GM12878 (cell line): ENCODE measurements around the gene CAPS. TPM values are rescaled to one million over a fixed set of nuclear protein-coding genes. Genes with fewer than 3 reads are reported as not detected.

Source experiments
- ATAC-seq: fragments of 200-7000 bp; cut with Tn5 transposase; 3 replicates; pipeline ENCODE4 v1.9.1; 2020; ENCODE audit warnings: mild to moderate bottlenecking, moderate library complexity
- BruUV-seq: library from RNA; stranded (reverse); fragments of 400-500 nt; replicated peaks from 2 replicates; lab custom pipeline; 2021; lab: Mats Ljungman, UMichigan
- CTCF ChIA-PET: fragments of 300-600 bp; sonication (Branson Sonifier 250); formaldehyde crosslinking; extraction: SDS; loops from one replicate; lab custom pipeline; 2021; ENCODE audit warnings: inconsistent platforms; lab: Yijun Ruan, JAX
- POLR2A ChIA-PET: fragments of 350-600 bp; formaldehyde crosslinking; extraction: SDS; loops from one replicate; lab custom pipeline; 2021; ENCODE audit warnings: inconsistent platforms; lab: Charles Lee
- RAD21 ChIA-PET: fragments of 300-600 bp; sonication (Branson Sonifier 250); formaldehyde crosslinking; loops from one replicate; lab custom pipeline; 2023; ENCODE audit warnings: antibody characterized with exemption; ENCODE audit not compliant: unreplicated experiment; lab: Charles Lee
- SMC1A ChIA-PET: fragments of 300-600 bp; sonication (Branson Sonifier 250); formaldehyde crosslinking; loops from one replicate; lab custom pipeline; 2023; ENCODE audit not compliant: unreplicated experiment, uncharacterized antibody; lab: Charles Lee
- DNase-seq: peaks from one replicate; pipeline ENCODE4 v3.0.0-alpha.2; 2011; ENCODE audit warnings: low read depth, low spot score
- FAIRE-seq: peaks from 3 replicates; lab custom pipeline; 2011; peaks lifted over from hg19 to GRCh38; lab: Jason Lieb, UNC
- H2AFZ ChIP-seq: 2 replicates; pipeline ENCODE4 v1.6.0; 2011; ENCODE audit warnings: low read depth, low read length, control low read depth; ENCODE audit not compliant: control insufficient read depth
- H3K27ac ChIP-seq: 2 replicates; pipeline ENCODE4 v1.5.1; 2011; ENCODE audit warnings: control low read depth; ENCODE audit not compliant: control insufficient read depth, insufficient read depth
- H3K27me3 ChIP-seq, 2 experiments: replicated peaks in 1 of 2; 2 replicates each; pipeline versions ENCODE4 v1.6.0 to v1.6.1; 2011; ENCODE audit warnings: low read length in 1 of 2; ENCODE audit not compliant: control insufficient read depth in 2 of 2, insufficient read depth in 2 of 2
- H3K36me3 ChIP-seq, 2 experiments: 2 replicates each; pipeline ENCODE4 v1.5.1; 2011; ENCODE audit warnings: low read length in 1 of 2; ENCODE audit not compliant: control insufficient read depth in 2 of 2, insufficient read depth in 2 of 2
- H3K4me1 ChIP-seq: 2 replicates; pipeline ENCODE4 v1.6.1; 2011; ENCODE audit warnings: mild to moderate bottlenecking, low read length, moderate library complexity, mixed read lengths; ENCODE audit not compliant: control insufficient read depth, insufficient read depth
- H3K4me2 ChIP-seq: 2 replicates; pipeline ENCODE4 v1.6.0; 2011; ENCODE audit warnings: control low read depth; ENCODE audit not compliant: control insufficient read depth, insufficient read depth
- H3K4me3 ChIP-seq: fragments of 200-600 bp; sonication (generic); 2 replicates; pipeline ENCODE4 v1.5.1; 2016
- H3K79me2 ChIP-seq: 2 replicates; pipeline ENCODE4 v1.6.0; 2011; ENCODE audit warnings: low read length; ENCODE audit not compliant: control insufficient read depth, insufficient read depth
- H3K9ac ChIP-seq: 2 replicates; pipeline ENCODE4 v1.8.0; 2011; ENCODE audit warnings: low read length, control low read depth, mixed read lengths; ENCODE audit not compliant: control insufficient read depth, insufficient read depth
- H3K9me3 ChIP-seq: replicated peaks from 3 replicates; pipeline ENCODE4 v1.5.1; 2011; ENCODE audit warnings: mild to moderate bottlenecking, low read length; ENCODE audit not compliant: control insufficient read depth, insufficient read depth
- H4K20me1 ChIP-seq: 2 replicates; pipeline ENCODE4 v1.6.0; 2011; ENCODE audit not compliant: control insufficient read depth, insufficient read depth
- ASH2L ChIP-seq: fragments of 300-600, 200-600 bp; sonication (generic); IDR thresholded peaks from 2 replicates; pipeline ENCODE4 v1.6.1; 2017; ENCODE audit warnings: low read depth, mild to moderate bottlenecking, borderline replicate concordance
- CHD4 ChIP-seq: fragments of 200-600 bp; sonication (generic); IDR thresholded peaks from 2 replicates; pipeline ENCODE4 v1.6.1; 2016; ENCODE audit warnings: mild to moderate bottlenecking
- FOS ChIP-seq: IDR thresholded peaks from 3 replicates; pipeline ENCODE4 v1.6.1; 2011; ENCODE audit warnings: borderline replicate concordance; ENCODE audit not compliant: insufficient read length; ENCODE audit errors: extremely low read depth
- FOXM1 ChIP-seq: IDR thresholded peaks from 2 replicates; pipeline ENCODE4 v1.6.1; 2012; ENCODE audit warnings: low read depth, mild to moderate bottlenecking, inconsistent platforms, low read length, moderate library complexity
- IKZF2 ChIP-seq, 2 experiments: fragments of 450-650 bp; IDR thresholded peaks; 2 replicates each; pipeline ENCODE4 v1.6.1; 2017; ENCODE audit warnings: mild to moderate bottlenecking in 2 of 2, moderate library complexity in 2 of 2
- NBN ChIP-seq: fragments of 450-650 bp; IDR thresholded peaks from 2 replicates; pipeline ENCODE4 v1.6.1; 2016
- NRF1 ChIP-seq: conservative IDR thresholded peaks from 2 replicates; pipeline ENCODE4 v1.6.1; 2011; ENCODE audit warnings: mild to moderate bottlenecking, low read depth, low read length, improper control_type of control experiment
- POLR2AphosphoS5 ChIP-seq: IDR thresholded peaks from 2 replicates; pipeline ENCODE4 v1.6.1; 2011; ENCODE audit warnings: mild to moderate bottlenecking, low read length, inconsistent platforms
- RUNX3 ChIP-seq: IDR thresholded peaks from 2 replicates; pipeline ENCODE4 v1.6.1; 2012; ENCODE audit warnings: low read length, inconsistent platforms
- SIX5 ChIP-seq: IDR thresholded peaks from 2 replicates; pipeline ENCODE4 v1.6.1; 2011; ENCODE audit warnings: mild to moderate bottlenecking, low read depth, low read length, moderate library complexity; ENCODE audit not compliant: severe bottlenecking
- TBL1XR1 ChIP-seq: IDR thresholded peaks from 2 replicates; pipeline ENCODE4 v1.6.1; 2012; ENCODE audit warnings: low read depth, low read length, improper control_type of control experiment
- WRNIP1 ChIP-seq: IDR thresholded peaks from 2 replicates; pipeline ENCODE4 v1.6.1; 2011; ENCODE audit warnings: low read depth, low read length, improper control_type of control experiment, borderline replicate concordance
- ZNF24 ChIP-seq: fragments of 450-650 bp; IDR thresholded peaks from 2 replicates; pipeline ENCODE4 v1.6.1; 2017; ENCODE audit warnings: antibody characterized with exemption, mild to moderate bottlenecking
- WGBS: methylation state at CpG from one replicate; pipeline ENCODE4 v1.1.6; 2016; ENCODE audit warnings: low lambda C conversion rate; ENCODE audit not compliant: insufficient replicate concordance, insufficient coverage; ENCODE audit errors: missing lambda C conversion rate; 5-methylcytosine and 5-hydroxymethylcytosine counted together
- in situ Hi-C: fragments of 300-500 bp; cut with MboI; formaldehyde crosslinking; loops from 9 replicates; pipeline ENCODE4 v1.14.3; 2018; ENCODE audit warnings: mixed read lengths
- intact Hi-C: fragments of 100-400 bp; cut with micrococcal nuclease; formaldehyde crosslinking; loops from one replicate; pipeline ENCODE4 v1.14.2; 2022; ENCODE audit not compliant: unreplicated experiment
- polyA plus RNA-seq, 11 experiments: library from polyadenylated mRNA; depleted of rRNA in 4 of 11; unstranded in 6 of 11; stranded (reverse) in 5 of 11; fragments of >200 nt; fragmentation: Nextera tagmentation in 4 of 11; fragmentation: Illumina TruSeq in 1 of 11; extraction: Ambion mirVana in 4 of 11; extraction: Trizol in 1 of 11; gene quantifications; 1 replicate in 1 of 11; 2 replicates in 10 of 11; pipeline versions ENCODE4 v1.2.1 to v1.2.3, GENCODE V29; 2011 to 2016; ENCODE audit warnings: inconsistent platforms in 2 of 11, missing spikeins in 2 of 11, low read depth in 1 of 11
- total RNA-seq, 4 experiments: library from RNA; depleted of rRNA in 3 of 4; stranded (reverse); fragments of >200 nt in 3 of 4; fragmentation: Illumina TruSeq in 1 of 4; extraction: Trizol in 1 of 4; gene quantifications; 2 replicates each; pipeline versions ENCODE4 v1.2.1 to v1.2.3, GENCODE V29; 2013 to 2021

Gene CAPS
- total and polyA plus RNA-seq, 10 of the 15 experiments (the other 5 are each of a cell fraction or from before 2014, with no cell fraction given), result 0.09 to 6.9 (median 2.9) TPM

DNA sequence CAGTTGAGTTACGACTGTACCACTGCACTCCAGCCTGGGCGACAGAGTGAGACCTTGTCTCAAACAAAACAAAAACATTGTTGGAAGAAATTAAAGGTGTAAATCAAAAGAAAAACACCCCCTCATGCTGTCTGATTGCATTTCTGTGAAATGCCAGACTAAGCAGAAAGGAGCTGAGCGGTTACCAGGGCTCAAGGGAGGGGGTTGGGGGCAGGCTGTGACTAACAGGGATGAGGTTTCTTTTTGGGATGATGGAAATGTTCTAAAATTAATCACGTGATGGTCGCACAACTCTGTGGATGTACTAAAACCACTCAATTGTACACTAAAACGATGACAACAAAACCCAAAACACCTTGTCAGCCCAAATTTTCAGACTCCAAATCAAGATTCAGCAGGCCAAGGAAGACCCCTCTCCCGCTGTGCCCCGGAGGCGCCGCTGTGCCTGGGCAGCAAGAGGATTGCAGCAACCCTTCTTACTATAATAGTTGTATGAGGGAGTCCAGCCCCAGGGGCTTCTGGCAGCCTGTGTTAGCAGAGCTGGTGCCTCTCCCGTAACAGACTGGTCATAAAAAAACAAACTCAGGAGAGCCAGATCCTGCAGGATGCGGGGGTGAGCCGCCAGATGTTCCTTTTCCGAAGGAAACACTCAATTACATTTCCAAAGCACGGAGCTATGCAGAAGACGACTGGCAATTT is 20.9 kb downstream of the CAPS start:
- no peak overlapping the region for H3K4me3 ChIP-seq
- H2AFZ ChIP-seq, result no peak overlapping the region
- TF ChIP-seq TBL1XR1 (no peak), FOS (no peak), IKZF2 (IDR thresholded peaks at IDR 0.05) (no peak), NRF1 (no peak), ZNF24 (no peak), NBN (no peak), POLR2AphosphoS5 (no peak), FOXM1 (no peak), RUNX3 (no peak), ASH2L (no peak), SIX5 (no peak), CHD4 (no peak), WRNIP1 (no peak)
- H3K27me3 ChIP-seq, result no peaks in the 10 kb centered on the region
- H3K4me1 ChIP-seq, result no peaks in the 10 kb centered on the region
- no peaks in the 10 kb centered on the region for H4K20me1 ChIP-seq
- H3K9ac ChIP-seq, result no peak overlapping the region
- WGBS, result 96% methylated on average over 16 of the region's 16 CpGs
- H3K36me3 ChIP-seq, result peaks cover 14 to 37% of the 10 kb centered on the region in 2 experiments; a peak in 3 of 4 replicates
- ChIA-PET RAD21 (interaction anchor here (0.6 kb wide), 1 partner anchor 33 kb away, joined by 3 read pairs; no protein-coding TSS in a partner anchor), POLR2A (no interaction called here), SMC1A (no interaction called here), CTCF (no interaction called here)
- DNase-seq (no peak), FAIRE-seq (no peak), ATAC-seq (no peak)
- no peaks in the 10 kb centered on the region for H3K79me2 ChIP-seq
- H3K27ac ChIP-seq, result no peak overlapping the region
- no TSS peak for BruUV-seq
- no peak overlapping the region for H3K4me2 ChIP-seq
- no peaks in the 10 kb centered on the region for H3K9me3 ChIP-seq
- in situ Hi-C loops (no loop called here), intact Hi-C loops (no loop called here)
